ENCODE data around the gene FEM1B.

FEM1B gene

DNA sequence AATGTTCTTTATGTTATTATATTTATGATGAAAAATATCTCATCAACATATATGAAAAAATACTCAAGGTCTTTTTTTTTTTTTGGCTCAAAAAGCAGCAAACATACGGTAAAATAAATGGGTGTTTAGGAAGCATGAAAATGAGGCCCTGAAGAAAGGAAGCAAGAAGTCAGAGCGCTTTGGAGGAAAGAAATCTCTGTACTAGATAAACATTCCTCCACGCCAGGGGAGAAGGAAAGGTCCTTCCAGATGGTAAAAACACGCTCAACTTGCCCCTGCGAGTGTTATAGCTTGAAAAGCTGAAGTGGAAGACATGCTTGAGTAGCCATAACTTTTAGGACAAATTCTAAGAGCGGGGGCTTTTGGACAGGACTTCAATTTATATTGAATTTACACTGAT is 52.9 kb downstream of the FEM1B start:
- no peak for DNase-seq

DNA sequence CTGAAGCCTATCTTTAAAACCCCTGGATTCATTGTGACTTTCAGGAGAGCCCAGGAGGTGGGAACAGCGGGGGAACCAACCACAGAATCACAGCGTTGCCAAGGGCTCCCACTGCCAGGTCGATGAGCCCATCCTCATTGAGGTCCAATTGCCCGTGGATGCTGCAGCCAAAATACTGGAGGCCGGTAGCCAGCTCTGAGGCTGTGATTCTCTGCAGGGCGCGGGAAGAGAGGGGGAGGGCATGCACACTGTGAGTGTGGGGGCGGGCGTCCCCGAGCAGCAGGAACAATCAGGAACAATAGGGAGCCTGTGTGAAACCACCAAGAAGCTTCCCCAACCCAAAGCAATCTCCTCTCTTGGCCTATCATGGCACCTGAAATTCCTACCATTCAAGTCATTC is 53.4 kb downstream of the FEM1B start:
- DNase-seq = no peak

DNA sequence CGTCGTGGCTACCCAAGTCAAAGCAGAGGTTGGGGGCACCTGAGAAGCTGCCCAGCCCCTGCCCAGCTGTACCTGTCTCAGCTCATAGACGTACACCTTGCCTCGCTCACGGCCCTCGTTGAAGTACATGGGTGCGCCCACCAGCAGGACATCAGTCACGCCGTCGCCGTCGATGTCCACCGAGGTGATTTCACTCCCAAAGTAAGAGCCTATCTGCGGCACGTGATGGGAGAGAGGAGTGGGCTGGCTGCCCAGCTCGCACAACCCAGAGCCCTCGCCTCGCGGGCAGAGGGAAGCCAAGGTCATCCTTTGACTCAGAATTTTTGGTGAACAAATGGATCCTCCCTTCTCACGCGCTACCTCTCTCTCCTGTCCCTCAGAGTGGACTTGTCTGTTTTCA is 54.7 kb downstream of the FEM1B start:
- DNase-seq = no peak

DNA sequence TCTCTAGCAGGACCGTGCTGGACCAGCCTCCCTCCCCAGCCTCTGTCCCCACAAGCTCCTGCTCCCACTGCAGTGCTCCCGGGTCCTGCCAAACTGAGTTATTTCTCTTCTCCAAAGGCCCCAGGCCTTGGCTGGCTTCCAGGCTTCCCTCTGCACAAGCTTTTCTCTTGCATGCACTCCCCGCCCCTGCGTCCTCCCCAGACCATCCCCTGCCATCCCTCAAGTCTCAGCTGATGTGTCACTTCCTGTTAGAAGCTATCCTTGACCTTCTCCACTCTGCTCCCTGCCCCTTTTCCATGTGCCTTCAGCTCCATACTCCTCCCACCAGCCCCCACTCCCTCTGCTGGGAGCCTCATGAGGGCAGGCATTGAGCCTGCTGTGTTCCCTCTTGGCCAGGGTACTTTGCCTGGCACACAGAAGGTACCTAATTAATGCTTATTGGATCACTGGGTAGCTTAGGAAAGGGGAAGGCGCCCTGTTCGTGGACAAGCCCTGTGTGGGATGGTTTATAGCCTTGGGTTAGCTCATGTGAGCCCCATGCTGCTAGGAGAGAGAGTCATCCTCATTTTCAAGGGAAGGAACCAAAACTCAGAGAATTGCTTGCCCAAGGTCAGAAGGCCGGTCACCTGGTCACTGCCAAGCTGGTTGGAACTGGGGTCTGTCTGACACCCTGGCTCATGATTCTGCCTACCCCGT is 56.4 kb downstream of the FEM1B start:
- no peak for DNase-seq

DNA sequence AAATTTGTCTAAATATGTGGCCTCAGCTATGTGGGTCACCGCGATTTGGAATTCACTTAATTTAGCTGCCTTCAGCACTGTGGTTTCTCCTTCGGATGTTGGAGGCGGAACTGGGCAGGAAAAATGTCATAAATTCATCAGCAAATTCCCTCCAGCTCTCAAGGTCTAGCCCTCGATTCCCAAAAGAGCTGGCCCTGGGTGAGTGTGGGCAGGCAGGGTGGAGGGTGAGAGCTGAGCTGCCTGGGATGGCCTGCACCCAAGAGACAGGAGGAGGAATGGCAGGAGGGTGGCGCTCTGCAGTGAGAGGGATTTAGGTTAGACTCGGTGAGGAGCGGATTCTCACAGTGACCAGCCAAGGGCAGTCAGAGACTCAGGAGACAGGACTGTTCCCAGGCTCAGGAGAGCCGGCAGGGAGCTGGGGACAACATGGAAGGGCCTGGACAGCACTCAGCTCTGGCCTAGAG is 57.1 kb downstream of the FEM1B start:
- no peak for DNase-seq

DNA sequence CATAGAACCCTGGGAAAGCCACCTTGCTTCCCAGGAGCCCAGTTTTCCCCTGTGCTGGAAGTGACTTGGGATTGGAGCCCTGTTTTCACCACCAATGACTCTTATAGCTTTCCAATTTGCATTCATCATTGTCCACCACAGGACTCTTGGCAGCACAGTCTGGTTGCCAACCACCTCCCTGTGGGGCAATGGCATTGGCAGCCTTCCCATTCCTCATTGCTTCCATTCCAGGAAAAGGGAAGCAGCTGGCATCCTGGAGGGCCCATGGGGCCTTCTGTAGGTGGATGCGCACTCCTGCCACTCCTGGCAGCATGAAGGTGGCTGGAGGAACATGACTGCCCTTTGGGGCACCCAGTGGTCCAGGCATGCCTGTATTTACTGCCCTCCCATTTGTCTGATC is 57.7 kb downstream of the FEM1B start:
- no peak for DNase-seq

DNA sequence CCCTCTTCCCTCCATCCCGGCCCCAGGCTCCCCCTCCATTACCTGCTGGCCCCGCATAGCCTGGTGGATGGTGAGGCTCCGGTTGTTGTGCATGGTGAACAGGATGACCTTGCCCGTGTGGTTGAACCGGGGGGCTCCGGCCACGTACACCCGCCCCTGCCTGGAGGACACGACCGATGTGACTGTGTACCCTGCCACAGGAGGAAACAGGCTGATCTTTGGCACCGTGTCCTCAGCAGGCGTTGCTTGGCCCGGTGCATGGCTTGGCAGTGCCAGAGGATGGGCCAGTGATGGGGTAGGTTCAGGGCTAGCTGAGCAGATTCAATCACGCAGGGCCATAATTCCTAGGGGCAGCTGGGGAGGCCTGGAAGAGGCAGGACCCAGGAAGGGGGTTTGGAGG is 58.1 kb downstream of the FEM1B start:
- DNase-seq = no peak

DNA sequence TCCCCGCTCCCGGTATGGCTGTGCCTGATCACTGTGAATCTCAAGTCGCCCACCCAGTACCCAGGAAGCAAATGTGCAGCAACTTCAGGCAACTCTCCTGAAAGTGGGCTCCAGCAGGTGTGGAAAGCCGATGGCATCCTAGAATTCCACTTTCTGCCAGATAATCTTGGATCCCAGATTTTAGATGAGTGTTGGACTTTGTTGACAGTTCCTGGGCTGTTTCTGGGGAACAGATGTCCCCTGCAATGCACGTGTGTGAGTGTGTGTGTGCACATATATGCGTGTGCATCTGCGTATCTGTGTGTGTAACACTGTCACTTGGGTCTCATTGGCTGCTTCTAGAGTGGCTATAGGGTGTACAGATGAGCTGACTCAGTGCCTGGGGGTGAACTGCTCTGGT is 59.0 kb downstream of the FEM1B start:
- no peak for DNase-seq

DNA sequence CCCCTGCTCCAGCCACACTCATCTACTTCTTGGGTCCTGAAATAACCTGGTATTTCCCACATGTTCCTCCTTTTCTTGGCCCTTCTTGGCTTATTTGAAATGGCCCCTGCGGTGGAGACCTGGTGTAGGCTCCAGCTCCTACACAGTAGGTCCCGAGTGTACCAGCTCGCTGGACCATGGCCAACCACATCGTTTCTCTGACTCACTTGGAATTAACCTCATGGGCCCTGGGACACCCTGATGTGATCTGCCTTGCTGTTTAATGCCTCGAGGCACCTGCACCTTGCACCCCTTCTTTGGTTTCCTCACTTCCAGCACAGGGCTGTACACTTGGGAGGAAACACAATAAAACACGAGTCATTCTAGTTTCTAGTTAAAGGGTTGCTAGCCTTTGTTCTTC is 60.3 kb downstream of the FEM1B start:
- no peak for DNase-seq

DNA sequence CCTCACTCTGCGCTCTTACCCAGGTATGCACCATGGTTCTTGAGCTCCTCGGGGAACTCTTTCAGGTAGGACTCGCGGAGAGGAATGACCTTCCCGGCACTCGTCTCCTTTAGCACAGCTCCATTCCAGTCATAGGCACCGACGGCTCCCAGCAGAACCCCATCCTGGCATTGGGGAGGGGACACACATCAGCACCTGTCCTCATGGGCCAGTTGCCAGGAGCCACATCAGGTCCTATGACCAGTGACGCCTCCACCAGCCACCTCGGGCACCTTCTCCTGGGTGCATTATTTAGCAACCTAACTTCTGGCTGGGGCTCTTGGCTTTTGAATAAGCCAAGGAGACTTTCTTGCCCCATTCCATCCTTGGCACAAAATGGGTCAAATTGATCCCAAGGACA is 61.9 kb downstream of the FEM1B start:
- DNase-seq = no peak

DNA sequence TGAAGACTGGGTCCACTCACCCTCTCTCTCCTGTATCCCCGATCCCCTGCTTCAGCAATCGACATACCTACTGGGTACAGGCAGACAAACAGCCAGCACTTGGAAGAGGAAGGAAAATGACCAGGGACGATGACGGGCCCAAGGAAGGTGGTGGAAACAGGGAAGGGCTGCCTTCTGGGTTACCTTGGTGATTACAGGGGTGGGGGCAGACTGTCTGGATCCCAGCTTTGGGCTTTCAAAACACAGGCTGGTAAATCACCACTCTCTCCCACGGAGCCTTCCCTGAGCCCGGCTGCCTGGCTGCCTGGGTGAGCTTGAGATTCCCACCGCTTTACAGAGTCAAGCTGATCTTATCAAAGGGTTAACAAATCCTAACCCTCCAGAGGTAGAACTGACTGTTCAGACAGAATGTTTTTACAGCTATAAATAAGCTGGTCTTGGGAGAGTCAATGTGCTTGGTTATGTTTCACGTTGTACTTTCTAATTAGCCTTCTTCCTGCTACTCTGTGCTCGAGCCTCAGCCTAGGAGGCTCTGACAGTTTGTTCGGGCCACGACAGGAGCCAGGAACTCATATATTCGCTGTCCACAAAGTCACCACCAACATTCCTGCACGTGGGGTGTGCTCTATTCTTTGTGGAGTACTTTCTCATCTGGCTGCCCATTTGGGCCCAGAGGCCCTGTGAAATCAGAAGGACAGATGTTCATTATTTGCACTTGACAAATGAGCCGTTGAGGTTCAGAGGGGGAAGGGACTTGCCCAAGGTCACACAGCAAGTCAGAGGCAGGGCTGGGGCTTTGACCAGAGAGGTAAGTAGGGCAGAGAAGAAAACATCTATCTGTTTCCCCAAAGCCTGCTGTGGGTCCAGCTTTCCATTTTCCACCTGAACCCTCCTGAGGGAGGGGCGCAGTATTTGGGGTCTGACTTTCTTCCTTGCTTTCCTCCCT is 63.5 kb downstream of the FEM1B start:
- DNase-seq = no peak

DNA sequence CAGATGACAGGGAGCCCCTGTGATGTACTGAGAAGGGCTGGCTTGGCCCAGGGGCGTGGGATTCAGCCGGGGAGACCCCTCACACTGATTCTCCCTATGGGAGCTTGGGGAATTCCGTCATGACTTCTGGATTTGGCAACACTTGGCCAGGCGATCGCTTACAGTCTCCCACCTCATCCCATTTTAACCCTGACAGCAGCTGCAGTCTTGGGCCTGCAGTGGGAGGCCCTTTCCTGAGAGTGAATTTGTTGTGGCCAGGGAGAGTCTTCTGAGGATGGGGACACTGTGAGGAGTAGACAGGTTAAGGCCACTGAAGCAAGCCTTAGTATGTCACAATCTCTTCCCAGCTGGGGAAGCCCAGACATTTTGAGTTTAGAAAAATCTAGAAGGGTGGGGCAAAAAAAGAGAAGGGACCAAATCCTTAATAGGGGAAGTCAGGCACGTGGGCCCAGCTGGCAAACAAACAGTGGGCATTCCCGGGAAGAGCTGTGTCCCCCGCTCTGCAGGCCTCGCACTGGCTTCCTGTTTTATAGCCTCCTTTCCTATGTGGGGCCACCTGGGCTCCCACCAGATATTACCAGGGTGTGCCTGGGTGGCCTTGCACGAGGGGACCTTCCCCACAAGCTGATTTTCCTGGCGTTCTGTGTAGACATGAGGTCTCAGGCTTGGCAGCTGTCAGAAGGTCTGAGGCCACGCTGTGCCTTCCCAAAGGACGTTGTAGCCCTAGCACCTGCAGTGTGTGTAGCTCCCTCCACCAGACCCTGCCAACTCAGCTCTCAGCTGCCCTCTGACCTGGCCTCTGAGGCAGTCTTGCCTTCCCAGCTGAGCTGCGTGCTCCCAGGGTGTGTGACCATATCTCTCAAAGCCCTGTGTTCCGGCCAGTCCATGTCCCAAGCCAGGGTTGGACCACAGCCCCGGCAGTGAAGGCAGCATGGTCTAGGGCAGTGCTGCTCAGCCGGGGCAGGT is 64.5 kb downstream of the FEM1B start:
- no peak for DNase-seq

DNA sequence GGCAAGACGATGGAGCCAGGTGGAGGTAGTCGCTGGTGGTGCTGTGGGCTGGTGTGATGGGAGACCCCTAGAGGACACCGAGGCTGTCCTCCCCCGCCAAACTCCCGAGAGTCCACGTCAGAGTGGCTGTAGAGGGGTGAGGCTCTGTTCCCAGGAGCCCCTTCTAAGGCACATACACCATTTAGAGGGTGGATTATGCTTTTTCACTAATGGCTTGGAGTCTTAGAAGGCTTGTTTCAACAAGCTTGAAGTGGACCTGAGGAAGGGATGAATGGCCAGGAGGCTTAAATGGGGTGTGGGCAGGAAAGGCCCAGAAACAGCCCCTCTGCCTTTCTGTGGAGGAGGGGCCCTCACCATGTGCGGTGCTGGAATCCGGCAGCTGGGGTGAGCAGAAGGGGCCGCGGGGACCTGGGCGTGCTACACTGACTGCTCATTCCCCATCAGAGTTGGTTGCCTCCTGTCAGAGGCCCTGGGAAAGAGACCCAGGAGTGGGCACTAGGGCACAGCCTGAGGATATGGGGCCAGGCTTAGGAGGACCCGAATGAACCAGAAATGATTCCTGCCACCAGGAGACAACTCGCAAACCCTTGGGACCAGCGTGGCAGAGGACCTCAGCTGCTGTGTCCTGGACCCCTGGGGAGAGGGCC is 66.2 kb downstream of the FEM1B start:
- no peak for DNase-seq

DNA sequence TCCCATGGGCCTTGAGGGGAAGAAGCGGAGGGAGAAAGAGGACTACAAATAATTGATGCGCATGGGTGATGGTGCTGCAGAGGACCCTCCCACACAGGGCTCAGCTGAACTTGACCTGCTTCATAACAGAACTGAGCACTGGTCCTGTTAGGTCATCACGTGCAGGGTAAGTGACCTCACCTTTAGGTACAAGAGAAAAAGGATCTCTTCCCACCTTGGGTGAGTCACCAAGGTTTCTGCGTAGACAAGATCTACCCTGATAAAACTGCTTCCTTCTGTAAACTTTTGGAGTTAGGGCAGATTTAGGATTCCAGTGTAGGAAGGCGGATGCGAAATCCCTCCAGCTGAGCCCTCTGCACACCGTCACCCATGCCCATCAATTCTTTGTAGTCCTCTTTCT is 67.1 kb downstream of the FEM1B start:
- no peak for DNase-seq

Measured in GF-D8 (cell line).